Adrenal gland (tissue), 5 donors: ENCODE data around the gene TMEM135.

Experiments
- CTCF ChIP-seq, 6 experiments: fragments of 450-650 bp in 4 of 6; fragments of 200-600 bp in 2 of 6; sonication (generic) in 1 of 6; IDR thresholded peaks; 1 replicate in 5 of 6; 2 replicates in 1 of 6; pipeline versions ENCODE4 v1.5.1 to v1.8.0; 2016 to 2021; ENCODE audit warnings: antibody characterized with exemption in 6 of 6, mild to moderate bottlenecking in 2 of 6, moderate library complexity in 1 of 6
- POLR2A ChIP-seq, 2 donors: fragments of 450-650 bp; IDR thresholded peaks; one replicate each; pipeline ENCODE4 v1.6.1; 2017; ENCODE audit warnings: antibody characterized with exemption in 2 of 2, mild to moderate bottlenecking in 2 of 2, moderate library complexity in 1 of 2
- donor health status: DM: no; HTN: no; CAD: no.

GRCh38 chr11:87347441-87347840 is 309.7 kb downstream of the TMEM135 start:
- TF ChIP-seq POLR2A (IDR thresholded peaks at IDR 0.05): no peak
- TF ChIP-seq CTCF (IDR thresholded peaks at IDR 0.05): no peak
